Activated B cell treated with CpG ODN at 0.5 μM for 24 hours (primary cell): ENCODE results near the gene B3GNT8. TPM values are rescaled to one million over a fixed set of nuclear protein-coding genes. Genes with fewer than 3 reads are reported as not detected.

Experiments used
- ATAC-seq: fragments of 200-7000 bp; cut with Tn5 transposase; one replicate; pipeline ENCODE4 v1.10.0; 2021; ENCODE audit warnings: low read depth, mild to moderate bottlenecking, moderate library complexity
- CTCF ChIA-PET: fragments of 350-600 bp; sonication (Branson Sonifier 250); formaldehyde crosslinking; loops from one replicate; lab custom pipeline; 2021; ENCODE audit warnings: antibody characterized with exemption; lab: Charles Lee
- POLR2A ChIA-PET: fragments of 350-600 bp; sonication (Branson Sonifier 250); formaldehyde crosslinking; loops from one replicate; lab custom pipeline; 2021; ENCODE audit warnings: antibody characterized with exemption; lab: Charles Lee
- DNase-seq: peaks from one replicate; pipeline ENCODE4 v3.0.0; 2022
- H3K27ac Mint-ChIP-seq: one replicate; pipeline ENCODE4 v1.8.0; 2020; ENCODE audit warnings: mixed read lengths
- H3K27me3 Mint-ChIP-seq: one replicate; pipeline ENCODE4 v1.8.0; 2021; ENCODE audit warnings: mixed read lengths
- H3K36me3 Mint-ChIP-seq: one replicate; pipeline ENCODE4 v1.8.0; 2021; ENCODE audit warnings: low read depth, mixed read lengths
- H3K4me1 Mint-ChIP-seq: one replicate; pipeline ENCODE4 v1.8.0; 2021; ENCODE audit warnings: mixed read lengths
- H3K4me3 Mint-ChIP-seq: one replicate; pipeline ENCODE4 v1.8.0; 2020; ENCODE audit warnings: mild to moderate bottlenecking, mixed read lengths
- H3K9me3 Mint-ChIP-seq: one replicate; pipeline ENCODE4 v1.8.0; 2020; ENCODE audit warnings: mixed read lengths
- intact Hi-C: fragments of 100-400 bp; cut with micrococcal nuclease; formaldehyde crosslinking; loops from one replicate; pipeline ENCODE4 v1.15.1; 2024
- total RNA-seq: library from RNA; stranded (reverse); gene quantifications from 2 replicates; pipeline ENCODE4 v1.2.3, GENCODE V29; 2022
- TF ChIP-seq, protein P1 (sequence below): fragments of 200-600 bp; IDR thresholded peaks from one replicate; pipeline ENCODE4 v1.8.0; 2022; ENCODE audit warnings: antibody characterized with exemption, mild to moderate bottlenecking

B3GNT8 gene
- total RNA-seq, 1 donor from 2014 or later: 0.24 TPM

DNA sequence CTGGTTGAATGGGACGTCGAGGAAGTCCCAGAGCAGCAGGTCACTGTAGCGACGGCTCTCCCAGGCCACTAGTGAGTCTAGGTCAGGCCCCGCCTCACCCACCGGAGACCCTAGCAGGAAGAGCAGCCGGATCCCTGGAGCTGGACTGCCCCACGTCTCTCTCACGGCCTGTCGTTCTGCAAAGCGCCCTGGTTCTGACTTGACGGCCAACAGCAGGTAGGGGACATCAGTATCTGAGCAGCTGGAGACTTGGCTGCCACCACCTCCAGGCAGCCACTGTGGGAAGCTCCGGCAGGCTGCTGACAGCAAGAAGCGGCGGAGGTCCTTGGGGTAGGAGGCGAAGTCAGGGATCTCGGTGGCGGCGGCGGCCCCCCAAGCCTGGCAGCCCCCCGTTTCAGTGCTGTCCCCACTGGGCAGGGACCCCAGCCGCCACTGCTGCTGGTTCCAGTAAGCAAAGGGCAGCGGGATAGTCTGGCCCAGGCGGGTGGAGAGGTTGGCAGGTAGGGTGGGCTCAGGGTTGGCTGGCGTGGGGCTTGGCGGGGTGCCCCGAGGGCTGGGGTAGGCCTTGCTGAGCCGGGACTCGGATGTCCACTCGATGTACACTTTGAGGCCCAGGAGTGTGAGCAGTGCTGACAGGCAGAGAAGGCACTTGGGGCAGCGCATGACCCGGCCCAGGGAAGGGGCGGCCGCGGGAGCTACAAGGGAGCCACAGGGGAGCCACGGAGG lies 895 bp downstream of the B3GNT8 start:
- Mint-ChIP-seq H3K9me3 (no peaks in the 10 kb centered on the region), H3K27me3 (no peaks in the 10 kb centered on the region), H3K36me3 (peaks cover 43% of the 10 kb centered on the region), H3K27ac (no peak overlapping the region), H3K4me3 (no peak overlapping the region), H3K4me1 (peaks cover 16% of the 10 kb centered on the region)
- TF ChIP-seq, protein P1, sequence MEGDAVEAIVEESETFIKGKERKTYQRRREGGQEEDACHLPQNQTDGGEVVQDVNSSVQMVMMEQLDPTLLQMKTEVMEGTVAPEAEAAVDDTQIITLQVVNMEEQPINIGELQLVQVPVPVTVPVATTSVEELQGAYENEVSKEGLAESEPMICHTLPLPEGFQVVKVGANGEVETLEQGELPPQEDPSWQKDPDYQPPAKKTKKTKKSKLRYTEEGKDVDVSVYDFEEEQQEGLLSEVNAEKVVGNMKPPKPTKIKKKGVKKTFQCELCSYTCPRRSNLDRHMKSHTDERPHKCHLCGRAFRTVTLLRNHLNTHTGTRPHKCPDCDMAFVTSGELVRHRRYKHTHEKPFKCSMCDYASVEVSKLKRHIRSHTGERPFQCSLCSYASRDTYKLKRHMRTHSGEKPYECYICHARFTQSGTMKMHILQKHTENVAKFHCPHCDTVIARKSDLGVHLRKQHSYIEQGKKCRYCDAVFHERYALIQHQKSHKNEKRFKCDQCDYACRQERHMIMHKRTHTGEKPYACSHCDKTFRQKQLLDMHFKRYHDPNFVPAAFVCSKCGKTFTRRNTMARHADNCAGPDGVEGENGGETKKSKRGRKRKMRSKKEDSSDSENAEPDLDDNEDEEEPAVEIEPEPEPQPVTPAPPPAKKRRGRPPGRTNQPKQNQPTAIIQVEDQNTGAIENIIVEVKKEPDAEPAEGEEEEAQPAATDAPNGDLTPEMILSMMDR: no peak
- ATAC-seq: no peak
- ChIA-PET CTCF (interaction anchor here (0.7 to 1.2 kb wide), 2 partner anchors 137 to 144 kb away, joined by 3 read pairs; no protein-coding TSS in a partner anchor), POLR2A (interaction anchor here (1.3 kb wide), 1 partner anchor 14 kb away, joined by 3 read pairs; the partner anchor contains the start of gene DMAC2)
- no peak for DNase-seq
- intact Hi-C loops: no loop called here

DNA sequence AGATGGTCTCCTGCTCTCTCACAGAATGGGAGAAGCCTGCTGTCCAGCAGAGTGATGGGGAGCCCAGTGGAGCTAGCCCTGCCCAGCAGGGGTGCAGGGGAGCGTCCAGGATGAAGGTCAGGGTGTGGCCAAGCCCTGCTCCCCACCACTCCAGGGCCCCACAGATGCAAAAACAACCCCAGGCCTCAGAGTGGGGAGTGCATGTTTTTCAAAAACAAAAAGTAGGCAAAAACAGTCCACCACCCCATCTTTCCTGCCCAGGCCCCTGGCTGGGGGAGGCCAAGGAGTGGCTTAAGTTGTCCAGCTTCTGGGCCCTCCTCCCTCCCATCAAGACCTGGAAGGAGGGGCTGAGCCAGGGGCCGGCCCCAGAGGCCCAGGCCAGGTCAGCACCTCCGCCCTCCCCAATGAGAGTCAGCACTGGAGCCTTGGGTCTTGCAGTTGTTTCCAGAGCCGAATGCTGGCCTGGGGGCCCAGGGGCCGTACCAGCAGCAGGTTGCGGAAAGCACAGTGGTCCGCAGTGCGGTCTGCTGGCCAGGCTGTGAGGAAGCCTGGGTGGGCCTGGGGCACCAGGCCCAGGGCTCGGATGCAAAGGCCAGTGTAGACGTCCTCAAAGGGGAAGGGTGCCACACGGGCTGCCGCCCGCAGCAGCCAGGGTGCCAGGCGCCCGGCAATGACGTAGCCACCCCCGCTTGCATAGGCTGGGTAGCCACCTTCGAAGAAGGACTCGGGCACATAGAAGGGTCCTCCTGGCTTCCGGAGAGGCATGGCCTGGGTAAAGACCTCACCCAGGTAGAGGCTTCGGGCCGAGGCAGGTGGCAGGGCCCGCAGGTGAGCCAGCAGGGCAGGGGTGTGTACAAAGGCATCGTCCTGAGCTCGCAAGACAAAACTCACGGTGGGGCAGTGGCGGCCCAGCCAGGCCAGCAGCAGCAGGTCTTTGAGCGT lies 1.7 kb downstream of the B3GNT8 start:
- ChIA-PET CTCF (no interaction called here), POLR2A (no interaction called here)
- H3K9me3 Mint-ChIP-seq: no peaks in the 10 kb centered on the region
- intact Hi-C loops: no loop called here
- no peaks in the 10 kb centered on the region for H3K27me3 Mint-ChIP-seq
- H3K4me1 Mint-ChIP-seq: peaks cover 16% of the 10 kb centered on the region
- H3K4me3 Mint-ChIP-seq: no peak overlapping the region
- DNase-seq: no peak
- H3K27ac Mint-ChIP-seq: no peak overlapping the region
- no peak for ATAC-seq
- peaks cover 45% of the 10 kb centered on the region for H3K36me3 Mint-ChIP-seq
- TF ChIP-seq, protein P1: no peak

- TF ChIP-seq, protein P1: no peak
- no peaks in the 10 kb centered on the region for H3K27me3 Mint-ChIP-seq
- H3K9me3 Mint-ChIP-seq: no peaks in the 10 kb centered on the region
- CTCF ChIA-PET: interaction anchor here (0.5 kb wide), 1 partner anchor 86 kb away, joined by 4 read pairs; no protein-coding TSS in a partner anchor
- no peak for ATAC-seq
- peaks cover 16% of the 10 kb centered on the region for H3K4me1 Mint-ChIP-seq
- H3K27ac Mint-ChIP-seq: no peak overlapping the region
- peaks cover 53% of the 10 kb centered on the region for H3K36me3 Mint-ChIP-seq
- no peak for DNase-seq
- POLR2A ChIA-PET: no interaction called here
- intact Hi-C loops: no loop called here
- H3K4me3 Mint-ChIP-seq: no peak overlapping the region
Observed at GRCh38 chr19:41424335-41425173, 2.6 kb downstream of the B3GNT8 start.

DNA sequence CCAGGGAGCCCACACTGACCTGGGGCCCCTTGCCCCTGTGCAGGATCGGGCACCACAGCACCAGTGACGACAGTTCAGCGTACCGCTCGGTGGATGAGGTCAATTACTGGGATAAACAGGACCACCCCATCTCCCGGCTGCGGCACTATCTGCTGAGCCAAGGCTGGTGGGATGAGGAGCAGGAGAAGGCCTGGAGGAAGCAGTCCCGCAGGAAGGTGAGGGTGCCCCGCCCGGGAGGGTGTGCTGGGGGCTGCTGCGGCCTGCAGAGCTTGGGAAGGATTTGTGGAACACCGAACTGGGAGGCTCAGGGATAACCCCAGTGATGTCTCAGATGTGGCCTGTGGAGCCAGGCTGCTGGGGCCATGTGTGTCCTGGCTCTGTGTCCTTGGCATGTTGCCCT lies 4.2 kb downstream of the B3GNT8 start:
- Mint-ChIP-seq H3K4me3 (no peak overlapping the region), H3K36me3 (peaks cover 67% of the 10 kb centered on the region), H3K9me3 (no peaks in the 10 kb centered on the region), H3K27ac (no peak overlapping the region), H3K4me1 (peaks cover 11% of the 10 kb centered on the region), H3K27me3 (no peaks in the 10 kb centered on the region)
- ChIA-PET CTCF (no interaction called here), POLR2A (interaction anchor here (0.7 kb wide), 1 partner anchor 330 kb away, joined by 4 read pairs; no protein-coding TSS in a partner anchor)
- intact Hi-C loops: no loop called here
- DNase-seq: no peak
- TF ChIP-seq, protein P1: no peak
- ATAC-seq: no peak
